ENCODE results near the gene DCPS.

GRCh38 chr11:126352163-126352562 lies 48.3 kb downstream of the DCPS start:
- TF ChIP-seq GATA2 (IDR thresholded peaks at IDR 0.05; ENCODE audit: low read depth, low read length) (no peak), GATA3 (IDR thresholded peaks at IDR 0.05; ENCODE audit: low read depth, low read length) (no peak)
